Mammary epithelial cell (primary cell): ENCODE measurements around the gene HLA-B.

Source experiments
- EZH2 ChIP-seq: IDR thresholded peaks from 2 replicates; pipeline ENCODE4 v1.6.1; 2012; ENCODE audit warnings: low read length, inconsistent platforms, borderline replicate concordance
- TF ChIP-seq, protein P1 (sequence below), 2 donors: IDR thresholded peaks in 1 of 2; conservative IDR thresholded peaks in 1 of 2; 2 replicates each; pipeline ENCODE4 v1.5.1; 2011 to 2012; ENCODE audit warnings: inconsistent platforms in 2 of 2, low read length in 2 of 2, mild to moderate bottlenecking in 2 of 2, control low read depth in 1 of 2, low read depth in 1 of 2; ENCODE audit not compliant: insufficient read depth in 1 of 2; ENCODE audit errors: extremely low read depth in 1 of 2

DNA sequence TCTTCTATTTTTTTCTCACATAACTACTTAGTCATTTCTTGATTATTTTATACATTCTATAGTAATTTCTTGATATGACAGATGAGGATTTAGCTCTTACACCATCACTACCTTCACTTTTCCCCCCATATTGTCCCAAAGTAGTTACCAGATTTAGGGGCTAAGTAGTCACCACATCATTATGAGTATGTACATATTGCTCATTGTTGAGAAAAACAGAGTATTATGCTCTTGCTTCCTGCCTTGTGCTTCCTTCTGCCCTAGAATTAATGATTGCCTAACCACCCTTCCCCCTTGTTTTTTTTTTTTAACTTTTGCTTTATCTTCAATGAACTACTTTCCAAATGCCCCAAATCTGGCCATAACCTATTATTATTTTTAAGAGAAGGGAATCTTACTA, 6.8 kb upstream of the HLA-B start:
- TF ChIP-seq EZH2: no peak
- TF ChIP-seq, protein P1, sequence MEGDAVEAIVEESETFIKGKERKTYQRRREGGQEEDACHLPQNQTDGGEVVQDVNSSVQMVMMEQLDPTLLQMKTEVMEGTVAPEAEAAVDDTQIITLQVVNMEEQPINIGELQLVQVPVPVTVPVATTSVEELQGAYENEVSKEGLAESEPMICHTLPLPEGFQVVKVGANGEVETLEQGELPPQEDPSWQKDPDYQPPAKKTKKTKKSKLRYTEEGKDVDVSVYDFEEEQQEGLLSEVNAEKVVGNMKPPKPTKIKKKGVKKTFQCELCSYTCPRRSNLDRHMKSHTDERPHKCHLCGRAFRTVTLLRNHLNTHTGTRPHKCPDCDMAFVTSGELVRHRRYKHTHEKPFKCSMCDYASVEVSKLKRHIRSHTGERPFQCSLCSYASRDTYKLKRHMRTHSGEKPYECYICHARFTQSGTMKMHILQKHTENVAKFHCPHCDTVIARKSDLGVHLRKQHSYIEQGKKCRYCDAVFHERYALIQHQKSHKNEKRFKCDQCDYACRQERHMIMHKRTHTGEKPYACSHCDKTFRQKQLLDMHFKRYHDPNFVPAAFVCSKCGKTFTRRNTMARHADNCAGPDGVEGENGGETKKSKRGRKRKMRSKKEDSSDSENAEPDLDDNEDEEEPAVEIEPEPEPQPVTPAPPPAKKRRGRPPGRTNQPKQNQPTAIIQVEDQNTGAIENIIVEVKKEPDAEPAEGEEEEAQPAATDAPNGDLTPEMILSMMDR (conservative IDR thresholded peaks at IDR 0.05 in 1 of 2, IDR thresholded peaks at IDR 0.05 in 1 of 2; ENCODE audit: extremely low read depth in 1 of 2, insufficient read depth in 1 of 2, low read depth in 1 of 2, low read length in 2 of 2): no peak
